ENCODE data around the gene EXOC7. TPM values are rescaled to one million over a fixed set of nuclear protein-coding genes. Genes with fewer than 3 reads are reported as not detected.
"Not testable (repeated sequence)": the region's sequence is repeated elsewhere in the genome, so short reads cannot be mapped to it uniquely, and the experiment has no call there.

The EXOC7 gene
- total RNA-seq, 4 donors from 2014 or later = 69.3 to 107 (median 83.9) TPM

DNA sequence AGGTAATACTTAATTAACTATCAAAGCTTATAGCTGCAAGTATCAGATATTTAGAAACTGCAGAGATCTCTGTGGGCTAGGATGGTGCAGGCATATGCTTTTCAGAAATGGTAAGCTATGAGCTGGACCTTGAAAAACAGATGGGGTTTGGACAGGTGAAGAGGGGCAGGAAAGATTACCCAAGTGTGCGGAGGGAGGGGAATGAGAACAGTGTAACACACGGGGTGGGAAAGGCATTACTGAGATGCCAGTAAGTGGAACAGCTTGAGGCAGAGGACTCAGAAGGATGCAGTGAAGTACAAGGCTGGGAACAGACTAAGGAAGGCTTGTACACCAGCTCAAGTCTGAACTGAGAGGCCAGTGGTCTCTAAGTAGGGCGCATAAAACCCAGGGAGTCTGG is 54.3 kb downstream of the EXOC7 start:
- Histone ChIP-seq H3K27ac (no peak overlapping the region), H3K4me3 (no peak overlapping the region), H3K36me3 (peaks cover 0 to 100% of the 10 kb centered on the region in 2 donors), H3K4me1 (no peaks in the 10 kb centered on the region), H3K27me3 (no peaks in the 10 kb centered on the region), H3K9me3 (no peaks in the 10 kb centered on the region)
- TF ChIP-seq EP300 (IDR thresholded peaks at IDR 0.05) = no peak
- no peak for TF ChIP-seq POLR2AphosphoS5 (IDR thresholded peaks at IDR 0.05)
- no peak for TF ChIP-seq POLR2A (IDR thresholded peaks at IDR 0.05)
- TF ChIP-seq CTCF (IDR thresholded peaks at IDR 0.05) = no peak
- ATAC-seq = no peak
- 84% methylated on average over 3 of the region's 3 CpGs; no CpG with 5 or more reads in 1 of the 2 donors for WGBS, 2 donors (ENCODE audit: low coverage in 1 of 2)

GRCh38 chr17:76048711-76049110 is 54.9 kb downstream of the EXOC7 start:
- no peaks in the 10 kb centered on the region for H3K4me1 ChIP-seq
- no peak overlapping the region for H3K27ac ChIP-seq
- no peaks in the 10 kb centered on the region for H3K27me3 ChIP-seq
- WGBS, 2 donors (ENCODE audit: low coverage in 1 of 2) = 55 to 78% methylated on average over 2 to 9 of the region's 9 CpGs
- TF ChIP-seq CTCF (IDR thresholded peaks at IDR 0.05) (no peak), POLR2A (IDR thresholded peaks at IDR 0.05) (no peak), POLR2AphosphoS5 (IDR thresholded peaks at IDR 0.05) (no peak), EP300 (IDR thresholded peaks at IDR 0.05) (no peak)
- no peak for ATAC-seq
- no peaks in the 10 kb centered on the region for H3K9me3 ChIP-seq
- peaks cover 0 to 100% of the 10 kb centered on the region in 2 donors for H3K36me3 ChIP-seq
- H3K4me3 ChIP-seq = no peak overlapping the region

- ATAC-seq = no peak
- H3K9me3 ChIP-seq = no peaks in the 10 kb centered on the region
- peaks cover 0 to 100% of the 10 kb centered on the region in 2 donors for H3K36me3 ChIP-seq
- no peak overlapping the region for H3K4me3 ChIP-seq
- H3K4me1 ChIP-seq = no peaks in the 10 kb centered on the region
- no peak overlapping the region for H3K27ac ChIP-seq
- WGBS, 2 donors (ENCODE audit: low coverage in 1 of 2) = 60 to 67% methylated on average over 2 to 9 of the region's 9 CpGs
- H3K27me3 ChIP-seq = no peaks in the 10 kb centered on the region
- TF ChIP-seq POLR2A (IDR thresholded peaks at IDR 0.05) = no peak
- no peak for TF ChIP-seq EP300 (IDR thresholded peaks at IDR 0.05)
- no peak for TF ChIP-seq POLR2AphosphoS5 (IDR thresholded peaks at IDR 0.05)
- TF ChIP-seq CTCF (IDR thresholded peaks at IDR 0.05) = no peak
Observed at GRCh38 chr17:76048025-76048605, 55.5 kb downstream of the EXOC7 start.

- TF ChIP-seq POLR2A (IDR thresholded peaks at IDR 0.05) (no peak), EP300 (IDR thresholded peaks at IDR 0.05) (no peak), POLR2AphosphoS5 (IDR thresholded peaks at IDR 0.05) (no peak), CTCF (IDR thresholded peaks at IDR 0.05) (no peak)
- Histone ChIP-seq H3K4me1 (no peaks in the 10 kb centered on the region), H3K9me3 (no peaks in the 10 kb centered on the region), H3K27me3 (no peaks in the 10 kb centered on the region), H3K36me3 (peaks cover 3 to 100% of the 10 kb centered on the region in 2 donors), H3K27ac (no peak overlapping the region), H3K4me3 (no peak overlapping the region)
- WGBS, 2 donors (ENCODE audit: low coverage in 1 of 2) = 57 to 86% methylated on average over 1 to 6 of the region's 8 CpGs
- ATAC-seq = no peak
Observed at GRCh38 chr17:76046064-76046463, 57.5 kb downstream of the EXOC7 start.

DNA sequence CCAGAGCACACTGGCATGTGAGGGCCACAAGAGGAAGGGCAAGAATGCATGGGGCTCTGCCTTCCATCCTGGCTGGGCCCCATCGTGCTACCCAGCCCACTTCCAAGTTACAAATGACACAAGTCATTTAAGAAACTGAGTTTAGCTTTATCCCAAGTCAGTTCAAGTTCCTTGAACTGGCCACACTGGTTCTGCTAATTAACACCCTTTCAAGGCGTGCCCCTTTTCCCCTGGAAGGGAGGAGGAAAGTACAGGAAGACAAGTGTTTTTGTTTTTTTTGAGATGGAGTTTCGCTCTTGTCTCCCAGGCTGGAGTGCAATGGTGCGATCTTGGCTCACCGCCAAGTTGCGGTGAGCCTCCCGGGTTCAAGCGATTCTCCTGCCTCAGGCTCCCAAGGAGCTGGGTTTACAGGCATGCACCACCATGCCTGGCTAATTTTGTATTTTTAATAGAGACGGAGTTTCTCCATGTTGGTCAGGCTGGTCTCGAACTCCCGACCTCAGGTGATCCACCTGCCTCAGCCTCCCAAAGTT is 59.0 kb downstream of the EXOC7 start:
- ATAC-seq, H3K9me3 ChIP-seq, H3K4me1 ChIP-seq, H3K4me3 ChIP-seq, H3K27me3 ChIP-seq, H3K27ac ChIP-seq: not testable (repeated sequence)
- 88 to 100% methylated on average over 1 to 7 of the region's 11 CpGs for WGBS, 2 donors (ENCODE audit: low coverage in 1 of 2)
- H3K36me3 ChIP-seq = peaks cover 3 to 100% of the 10 kb centered on the region in 2 donors

DNA sequence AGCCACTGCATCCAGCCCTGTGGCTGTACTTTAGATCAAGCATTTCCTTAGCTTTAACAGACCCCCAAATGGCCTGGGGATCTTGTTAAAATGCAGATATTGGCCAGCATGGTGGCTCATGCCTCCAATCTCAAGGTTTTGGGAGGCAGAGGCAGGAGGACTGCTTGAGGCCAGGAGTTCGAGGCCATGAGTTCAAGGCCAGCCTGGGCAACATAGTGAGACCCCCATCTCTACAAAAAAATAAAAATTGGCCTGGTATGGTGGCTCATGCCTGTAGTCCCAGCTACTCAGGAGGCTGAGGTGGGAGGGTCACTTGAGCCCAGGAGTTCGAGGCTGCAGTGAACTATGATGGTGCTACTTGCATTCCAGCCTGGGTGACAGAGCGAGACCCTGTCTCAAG is 60.7 kb downstream of the EXOC7 start:
- H3K36me3 ChIP-seq = peaks cover 3 to 100% of the 10 kb centered on the region in 2 donors
- not testable (repeated sequence) for H3K27me3 ChIP-seq, H3K27ac ChIP-seq, H3K9me3 ChIP-seq, H3K4me3 ChIP-seq, H3K4me1 ChIP-seq, ATAC-seq
- WGBS, 2 donors (ENCODE audit: low coverage in 1 of 2) = 100% methylated on average over 1 to 2 of the region's 3 CpGs
